HG03097 (cell line): ENCODE results near the gene CXCL17.

Experiments used
- ATAC-seq: cut with Tn5 transposase; IDR thresholded peaks from one replicate; pipeline ENCODE4 v1.9.1; 2021; ENCODE audit not compliant: unreplicated experiment, low FRiP score

CXCL17 gene

GRCh38 chr19:42426643-42427042 lies 16.1 kb downstream of the CXCL17 start:
- ATAC-seq: no peak

GRCh38 chr19:42424712-42425131 lies 18.0 kb downstream of the CXCL17 start:
- no peak for ATAC-seq

GRCh38 chr19:42424345-42424707 lies 18.4 kb downstream of the CXCL17 start:
- ATAC-seq: no peak

- ATAC-seq: peak; percentile 76
Measured at GRCh38 chr19:42423462-42424344, 19.0 kb downstream of the CXCL17 start.

- ATAC-seq: peak; percentile 33
Measured at GRCh38 chr19:42422901-42423461, 19.8 kb downstream of the CXCL17 start.

- peak; percentile 6 for ATAC-seq
Measured at GRCh38 chr19:42422092-42422900, 20.4 kb downstream of the CXCL17 start.

- no peak for ATAC-seq
Measured at GRCh38 chr19:42421591-42422031, 21.1 kb downstream of the CXCL17 start.

- no peak for ATAC-seq
Measured at GRCh38 chr19:42421101-42421500, 21.6 kb downstream of the CXCL17 start.

- no peak for ATAC-seq
Measured at GRCh38 chr19:42420055-42420544, 22.6 kb downstream of the CXCL17 start.

GRCh38 chr19:42419309-42419708 lies 23.4 kb downstream of the CXCL17 start:
- ATAC-seq: no peak

GRCh38 chr19:42412661-42413076 lies 30.1 kb downstream of the CXCL17 start:
- ATAC-seq: no peak

GRCh38 chr19:42412227-42412626 lies 30.5 kb downstream of the CXCL17 start:
- no peak for ATAC-seq

- ATAC-seq: no peak
Measured at GRCh38 chr19:42411581-42412178, 31.1 kb downstream of the CXCL17 start.

- ATAC-seq: no peak
Measured at GRCh38 chr19:42410371-42410770, 32.4 kb downstream of the CXCL17 start.

- ATAC-seq: no peak
Measured at GRCh38 chr19:42409477-42409876, 33.3 kb downstream of the CXCL17 start.

GRCh38 chr19:42407816-42408175 lies 35.0 kb downstream of the CXCL17 start:
- no peak for ATAC-seq

GRCh38 chr19:42407085-42407815 lies 35.5 kb downstream of the CXCL17 start:
- ATAC-seq: no peak

- ATAC-seq: no peak
Measured at GRCh38 chr19:42406111-42406510, 36.6 kb downstream of the CXCL17 start.

GRCh38 chr19:42403586-42403985 lies 39.2 kb downstream of the CXCL17 start:
- no peak for ATAC-seq
